ENCODE measurements around the gene LRRC36.
A peak's percentile ranks its signal among the peaks of the same experiment; 100 is the strongest.

Gene LRRC36

GRCh38 chr16:67393788-67394154 lies 67.2 kb downstream of the LRRC36 start:
- no peak overlapping the region for H3K4me2 ChIP-seq (ENCODE audit: low read length)
- H3K4me3 ChIP-seq (ENCODE audit: low read length), result no peak overlapping the region
- H3K9me3 ChIP-seq (ENCODE audit: control insufficient read depth, insufficient read depth, low read length), result no peaks in the 10 kb centered on the region
- no peaks in the 10 kb centered on the region for H3F3A ChIP-seq (ENCODE audit: control insufficient read depth, insufficient read depth)
- no peaks in the 10 kb centered on the region for H3K79me2 ChIP-seq (ENCODE audit: control insufficient read depth, low read length)
- no peaks in the 10 kb centered on the region for H3K36me3 ChIP-seq (ENCODE audit: control insufficient read depth, low read length)
- H3K4me1 ChIP-seq (ENCODE audit: control insufficient read depth, low read length), result no peaks in the 10 kb centered on the region
- TF ChIP-seq EZH2phosphoT487 (IDR thresholded peaks at IDR 0.05; ENCODE audit: borderline replicate concordance, low read length) (no peak), CTCF (IDR thresholded peaks at IDR 0.05; ENCODE audit: low read depth, low read length, poor library complexity, severe bottlenecking) (no peak)
- no peaks in the 10 kb centered on the region for H3K9me2 ChIP-seq (replicated peaks; ENCODE audit: control insufficient read depth, low read length)
- no peaks in the 10 kb centered on the region for H4K20me1 ChIP-seq (ENCODE audit: control insufficient read depth, insufficient read depth, low read depth, low read length)
- H3K27me3 ChIP-seq (ENCODE audit: control insufficient read depth, low read length), result peaks cover 22% of the 10 kb centered on the region
- no peak overlapping the region for H3K27ac ChIP-seq (ENCODE audit: low read depth, low read length)

- no peak overlapping the region for H3K27ac ChIP-seq (ENCODE audit: low read depth, low read length)
- no peak overlapping the region for H3K4me3 ChIP-seq (ENCODE audit: low read length)
- H3K4me2 ChIP-seq (ENCODE audit: low read length), result no peak overlapping the region
- TF ChIP-seq EZH2phosphoT487 (IDR thresholded peaks at IDR 0.05; ENCODE audit: borderline replicate concordance, low read length) (peak; percentile 40; the same call in 1 of the 2 replicates), CTCF (IDR thresholded peaks at IDR 0.05; ENCODE audit: low read depth, low read length, poor library complexity, severe bottlenecking) (no peak)
- no peaks in the 10 kb centered on the region for H3K4me1 ChIP-seq (ENCODE audit: control insufficient read depth, low read length)
- H3K27me3 ChIP-seq (ENCODE audit: control insufficient read depth, low read length), result peaks cover 22% of the 10 kb centered on the region
- no peaks in the 10 kb centered on the region for H3F3A ChIP-seq (ENCODE audit: control insufficient read depth, insufficient read depth)
- no peaks in the 10 kb centered on the region for H3K36me3 ChIP-seq (ENCODE audit: control insufficient read depth, low read length)
- no peaks in the 10 kb centered on the region for H3K9me3 ChIP-seq (ENCODE audit: control insufficient read depth, insufficient read depth, low read length)
- no peaks in the 10 kb centered on the region for H4K20me1 ChIP-seq (ENCODE audit: control insufficient read depth, insufficient read depth, low read depth, low read length)
- H3K9me2 ChIP-seq (replicated peaks; ENCODE audit: control insufficient read depth, low read length), result no peaks in the 10 kb centered on the region
- H3K79me2 ChIP-seq (ENCODE audit: control insufficient read depth, low read length), result no peaks in the 10 kb centered on the region
Measured at GRCh38 chr16:67394155-67395104, 67.8 kb downstream of the LRRC36 start.

- Histone ChIP-seq H4K20me1 (ENCODE audit: control insufficient read depth, insufficient read depth, low read depth, low read length) (no peaks in the 10 kb centered on the region), H3K79me2 (ENCODE audit: control insufficient read depth, low read length) (no peaks in the 10 kb centered on the region), H3K4me3 (ENCODE audit: low read length) (no peak overlapping the region), H3K4me2 (ENCODE audit: low read length) (no peak overlapping the region), H3K27me3 (ENCODE audit: control insufficient read depth, low read length) (peaks cover 22% of the 10 kb centered on the region), H3K9me2 (replicated peaks; ENCODE audit: control insufficient read depth, low read length) (no peaks in the 10 kb centered on the region), H3K9me3 (ENCODE audit: control insufficient read depth, insufficient read depth, low read length) (no peaks in the 10 kb centered on the region), H3K4me1 (ENCODE audit: control insufficient read depth, low read length) (no peaks in the 10 kb centered on the region), H3F3A (ENCODE audit: control insufficient read depth, insufficient read depth) (no peaks in the 10 kb centered on the region), H3K36me3 (ENCODE audit: control insufficient read depth, low read length) (no peaks in the 10 kb centered on the region), H3K27ac (ENCODE audit: low read depth, low read length) (no peak overlapping the region)
- no peak for TF ChIP-seq EZH2phosphoT487 (IDR thresholded peaks at IDR 0.05; ENCODE audit: borderline replicate concordance, low read length)
- TF ChIP-seq CTCF (IDR thresholded peaks at IDR 0.05; ENCODE audit: low read depth, low read length, poor library complexity, severe bottlenecking), result no peak
Measured at GRCh38 chr16:67395105-67395457, 68.5 kb downstream of the LRRC36 start.
